ENCODE results near the gene CREB5. TPM values are rescaled to one million over a fixed set of nuclear protein-coding genes. Genes with fewer than 3 reads are reported as not detected.
"Not testable (repeated sequence)": the region's sequence is repeated elsewhere in the genome, so short reads cannot be mapped to it uniquely, and the experiment has no call there.

CREB5 gene
- polyA plus RNA-seq, 5 donors, result 10.4 to 19.5 (median 14.8) TPM

- no peak for DNase-seq
Measured at GRCh38 chr7:28608731-28609130, 196.4 kb downstream of the CREB5 start.

DNA sequence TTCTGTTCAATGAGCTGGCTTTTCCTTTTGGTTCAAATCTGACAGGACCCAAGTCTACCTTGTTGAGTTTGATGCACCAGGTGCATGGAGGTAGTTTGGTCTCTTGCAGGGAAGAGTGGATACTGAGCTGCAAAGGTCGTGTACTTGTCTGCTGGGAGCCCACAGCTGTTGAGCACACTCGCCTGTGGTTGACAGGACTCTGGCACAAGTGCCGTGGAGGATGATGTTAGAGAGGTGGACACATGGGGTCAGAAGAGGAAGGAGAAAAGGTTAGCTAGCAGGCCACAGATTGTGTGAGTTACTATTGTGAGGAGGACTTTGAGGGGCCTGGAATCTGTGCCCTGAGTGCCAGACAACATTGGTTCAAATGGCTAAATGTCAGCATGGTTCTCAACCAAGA lies 197.3 kb downstream of the CREB5 start:
- no peak for DNase-seq

DNA sequence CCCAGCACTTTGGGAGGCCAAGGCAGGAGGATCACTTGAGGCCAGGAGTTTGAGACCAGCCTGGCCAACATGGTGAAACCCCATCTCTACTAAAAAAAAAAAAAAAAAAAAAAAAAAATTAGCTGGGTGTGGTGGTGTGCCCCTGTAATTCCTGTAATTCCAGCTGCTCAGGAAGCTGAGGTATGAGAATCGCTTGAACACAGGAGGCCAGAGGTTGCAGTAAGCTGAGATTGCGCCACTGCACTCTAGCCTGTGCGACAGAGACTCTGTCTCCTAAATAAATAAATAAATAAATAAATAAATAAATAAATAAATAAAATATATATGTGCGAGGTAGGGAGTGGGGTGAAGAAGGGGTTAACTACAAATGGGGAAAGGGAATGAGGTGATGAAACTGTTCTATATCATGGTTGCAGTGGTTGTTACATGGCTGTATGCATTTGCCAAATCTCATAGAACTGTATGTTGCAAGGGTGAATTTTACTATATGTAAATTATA lies 199.1 kb downstream of the CREB5 start:
- DNase-seq, result not testable (repeated sequence)

DNA sequence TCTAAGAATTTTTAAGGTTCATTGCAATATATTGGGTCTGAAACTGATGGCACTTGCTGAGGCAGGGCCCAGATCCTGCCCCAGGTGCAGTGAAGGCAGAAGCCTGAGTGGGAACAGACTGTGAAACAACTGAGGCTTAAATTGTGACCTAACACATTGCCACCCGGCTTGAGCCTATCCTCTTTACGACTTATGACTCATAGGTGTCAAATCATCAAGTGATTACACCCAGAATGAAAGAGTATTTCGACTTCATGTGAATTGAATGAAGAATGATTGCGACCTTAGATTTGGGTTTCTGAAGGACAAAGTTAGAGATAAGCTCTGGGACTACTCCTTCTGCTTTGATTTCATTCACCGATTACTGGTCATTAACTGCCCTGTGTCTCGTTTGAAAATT lies 200.9 kb downstream of the CREB5 start:
- DNase-seq, result no peak

- no peak for DNase-seq
Measured at GRCh38 chr7:28615091-28615490, 202.8 kb downstream of the CREB5 start.

GRCh38 chr7:28617308-28617880 lies 205.1 kb downstream of the CREB5 start:
- DNase-seq, result no peak

GRCh38 chr7:28618383-28618782 lies 206.1 kb downstream of the CREB5 start:
- no peak for DNase-seq

- no peak for DNase-seq
Measured at GRCh38 chr7:28619256-28619655, 206.9 kb downstream of the CREB5 start.

DNA sequence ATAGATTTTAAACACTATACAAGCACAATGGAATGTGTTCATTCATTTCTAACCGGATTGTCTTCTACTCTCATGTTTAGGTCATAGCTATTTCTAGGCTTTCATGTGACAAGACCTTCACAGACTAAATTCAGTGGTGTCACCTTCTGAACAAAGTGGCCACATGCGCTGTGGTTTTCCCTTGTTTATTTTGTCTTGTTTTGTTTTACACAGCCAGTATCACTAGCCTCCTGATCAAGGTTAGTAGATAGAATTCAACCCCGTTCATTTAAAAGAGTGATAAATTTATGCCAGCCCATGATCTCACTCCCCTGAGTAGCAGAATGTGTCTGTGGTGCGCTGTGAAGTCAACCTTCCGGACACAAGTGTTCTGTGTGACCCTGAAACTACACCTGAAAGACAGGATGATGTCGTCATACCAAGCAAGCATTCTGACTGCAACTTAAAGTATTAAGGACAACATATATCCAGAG lies 209.1 kb downstream of the CREB5 start:
- no peak for DNase-seq

DNA sequence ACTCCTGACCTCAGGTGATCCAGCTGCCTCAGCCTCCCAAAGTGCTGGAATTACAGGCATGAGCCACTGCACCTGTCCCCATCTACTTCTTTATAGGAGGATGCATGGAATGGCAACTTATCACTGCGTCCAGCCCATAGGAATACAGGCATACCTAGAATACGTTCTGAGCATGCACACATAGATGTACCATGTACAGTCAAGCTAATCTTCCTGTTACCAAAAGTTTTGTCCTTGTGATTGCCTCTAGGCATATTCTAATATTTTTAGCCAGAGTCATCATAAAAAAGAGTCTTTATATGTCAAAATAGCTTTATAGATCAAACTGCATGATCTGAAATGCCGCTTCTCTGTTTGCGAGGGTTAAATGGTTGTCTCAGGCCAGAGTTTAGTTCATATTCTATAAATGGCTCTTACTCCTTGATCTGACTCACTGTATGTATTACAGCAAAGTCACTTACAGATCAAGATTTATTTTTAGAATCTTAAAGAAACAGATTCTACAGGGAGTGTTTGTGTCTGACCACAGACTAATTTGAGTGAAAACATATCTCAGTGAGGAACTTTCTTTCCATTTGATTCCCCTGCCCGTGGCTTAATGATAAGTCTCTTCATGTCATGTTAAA lies 210.9 kb downstream of the CREB5 start:
- no peak for DNase-seq

DNA sequence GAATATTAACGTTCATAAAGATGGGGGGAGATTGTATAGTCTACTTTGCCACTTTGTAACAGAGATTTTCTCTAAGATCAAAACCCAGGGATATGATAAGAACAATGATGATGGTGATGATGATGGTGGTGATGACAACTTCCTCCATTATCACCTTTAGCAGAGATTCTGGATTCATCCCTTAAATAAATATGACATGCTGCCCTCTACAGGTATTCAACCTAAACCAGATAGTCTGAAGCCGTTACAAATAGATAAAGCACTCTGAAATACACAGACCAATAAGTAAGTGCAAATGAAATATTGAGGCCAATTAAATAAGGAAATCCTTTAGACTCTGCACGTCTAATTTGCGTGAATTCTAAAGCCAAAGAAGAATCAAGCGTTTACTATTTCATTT lies 211.5 kb downstream of the CREB5 start:
- DNase-seq, result no peak

DNA sequence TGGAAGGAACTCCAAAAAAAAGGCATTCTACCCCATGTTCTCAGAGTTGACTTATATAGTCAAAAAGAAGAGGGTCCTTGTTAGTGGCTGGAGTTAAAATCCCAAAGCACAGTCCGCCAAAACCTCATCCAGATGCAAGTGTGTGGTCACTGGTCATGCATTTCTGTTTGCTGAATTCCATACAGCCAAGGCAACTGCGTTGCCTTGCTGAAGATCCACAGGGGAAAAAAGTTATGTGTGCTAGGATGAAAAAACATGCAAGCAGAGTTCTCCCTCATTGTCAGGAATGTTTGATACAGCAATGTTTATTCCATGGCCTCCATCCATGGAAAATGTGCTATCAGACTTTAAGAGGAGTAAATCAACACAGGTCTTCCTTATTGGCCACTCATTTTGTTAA lies 213.1 kb downstream of the CREB5 start:
- DNase-seq, result no peak

DNA sequence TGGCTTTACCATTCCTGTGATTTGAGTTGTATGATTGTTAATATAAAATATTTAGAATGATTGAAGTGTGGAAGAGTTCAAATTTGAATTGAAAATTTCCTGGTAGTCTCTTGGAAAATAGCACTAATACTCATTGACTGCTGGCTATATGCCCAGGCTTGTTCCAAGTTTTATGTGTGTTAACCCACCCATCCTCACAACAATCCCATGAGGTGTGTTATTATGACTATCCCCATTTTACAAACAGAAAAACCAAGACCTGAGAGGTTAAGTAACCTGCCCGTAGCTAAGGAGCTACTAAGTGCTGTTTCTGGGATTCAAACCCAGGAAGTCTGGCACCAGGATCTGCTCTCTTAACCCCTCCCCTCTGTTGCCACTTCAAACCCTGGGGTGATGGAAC lies 213.9 kb downstream of the CREB5 start:
- no peak for DNase-seq

DNA sequence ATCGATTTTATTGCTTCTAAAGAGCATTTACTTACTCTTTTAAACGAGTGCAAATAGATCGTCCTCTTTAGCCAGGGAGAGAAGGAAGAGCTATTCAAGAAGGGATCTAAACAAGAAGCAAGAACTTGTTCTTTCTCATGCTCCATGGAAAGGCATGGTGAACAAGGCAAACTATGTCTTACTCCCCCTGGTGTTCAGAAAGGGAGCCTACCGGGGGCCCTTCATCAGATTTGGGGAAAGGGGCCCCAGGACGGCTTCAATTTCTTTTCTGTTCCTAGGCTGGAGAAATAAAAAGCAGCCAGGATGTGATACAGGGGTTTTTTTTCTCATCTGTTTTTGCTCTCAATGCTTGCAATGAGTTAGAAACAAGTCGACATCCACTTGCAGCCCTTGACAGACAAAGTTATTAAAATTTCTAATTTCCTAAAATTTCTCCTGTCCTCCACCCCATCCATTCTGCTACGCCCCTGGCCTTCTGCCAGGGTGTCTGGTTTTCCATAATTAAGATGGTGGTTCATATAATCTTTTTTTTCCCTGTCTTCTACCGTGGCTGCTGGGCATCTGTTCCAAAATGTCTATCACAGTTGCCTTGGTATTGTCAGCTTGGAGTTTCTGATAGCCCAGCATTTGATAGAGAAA lies 214.4 kb downstream of the CREB5 start:
- DNase-seq, result no peak

DNA sequence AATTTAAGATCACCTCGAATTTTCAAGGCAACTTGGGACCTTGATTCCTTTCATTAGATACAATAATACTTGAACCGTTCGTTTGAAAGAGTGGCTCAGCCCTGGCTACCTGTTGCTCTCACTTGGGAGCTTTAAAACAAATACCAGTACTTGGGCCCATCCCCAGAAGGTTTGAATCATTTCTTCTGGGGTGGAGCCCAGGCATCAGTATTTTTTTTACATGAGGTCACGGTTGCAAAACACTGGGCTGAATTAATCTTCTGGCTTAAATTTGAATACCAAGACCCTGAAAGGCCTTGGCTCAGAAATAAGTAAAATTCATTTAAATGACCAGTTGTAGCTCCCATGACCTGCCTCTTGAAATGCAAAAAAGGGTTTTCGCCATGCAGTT lies 214.9 kb downstream of the CREB5 start:
- DNase-seq, result no peak

DNA sequence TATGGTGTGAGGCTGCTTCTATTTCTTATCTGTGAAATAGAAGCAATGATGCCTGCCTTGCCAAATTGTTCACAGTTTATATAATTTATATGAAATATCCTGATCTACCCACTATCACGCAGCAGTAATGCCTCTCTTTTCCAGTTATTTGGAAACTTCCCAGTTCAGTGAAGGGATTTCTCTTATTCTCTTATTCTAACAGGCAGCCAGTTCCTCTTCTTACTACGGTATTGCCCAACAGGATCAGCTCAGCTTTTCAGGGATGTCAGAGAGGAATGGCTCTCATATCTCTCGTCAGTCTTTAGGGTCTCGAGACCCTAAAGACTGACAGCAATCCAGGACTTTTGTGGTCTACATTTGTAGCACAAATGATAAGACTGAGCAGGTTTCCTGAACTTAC lies 215.6 kb downstream of the CREB5 start:
- DNase-seq, result no peak

DNA sequence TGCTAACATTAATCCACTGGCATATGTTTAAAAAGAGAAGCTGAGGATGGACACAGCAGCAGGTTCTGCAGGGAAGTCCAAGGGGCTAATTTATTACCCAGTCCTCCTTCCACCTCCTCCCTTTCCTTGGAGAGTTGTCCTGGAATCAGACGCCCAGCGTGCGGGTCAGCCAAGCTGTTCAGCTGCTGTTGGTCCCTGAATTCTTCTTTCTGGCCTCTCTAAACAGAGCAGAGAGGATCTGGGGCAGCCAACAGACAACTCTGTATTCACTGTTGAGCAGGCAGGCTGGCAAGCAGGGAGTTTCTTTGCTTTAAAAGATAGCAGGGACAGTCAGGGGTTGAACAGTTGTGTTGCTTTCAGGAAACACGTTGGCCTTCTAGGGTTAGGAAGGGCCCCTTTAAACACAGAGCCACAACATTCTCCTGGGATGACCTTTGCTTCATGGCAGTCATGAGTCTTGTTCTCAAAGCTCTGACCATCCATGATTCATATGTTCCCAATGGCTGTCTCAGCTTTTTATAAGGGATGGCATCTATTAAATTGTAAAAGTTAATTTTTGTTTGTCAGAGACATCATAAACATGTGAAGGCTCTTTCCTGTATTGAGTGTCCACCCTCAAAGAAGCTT lies 217.0 kb downstream of the CREB5 start:
- no peak for DNase-seq

DNA sequence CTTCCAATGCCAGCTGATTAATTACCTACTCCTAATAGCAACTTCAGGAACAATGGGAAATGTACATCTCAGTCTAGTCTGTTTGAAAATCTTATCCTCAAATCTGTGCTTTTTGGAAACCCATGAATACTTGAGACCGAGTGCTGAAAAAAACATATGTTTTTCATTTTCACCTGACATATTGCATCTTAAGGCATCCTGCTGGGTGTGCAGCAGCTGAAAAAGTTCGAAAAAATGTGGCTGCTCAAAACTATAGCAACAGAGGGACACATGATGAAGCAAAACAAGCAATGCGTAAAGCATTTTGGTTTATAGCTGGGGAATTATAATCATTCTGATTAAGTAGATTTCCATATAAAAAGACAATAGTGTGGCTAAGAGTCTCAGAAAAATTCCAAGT lies 218.0 kb downstream of the CREB5 start:
- DNase-seq, result no peak

- no peak for DNase-seq
Measured at GRCh38 chr7:28631995-28632394, 219.7 kb downstream of the CREB5 start.

DNA sequence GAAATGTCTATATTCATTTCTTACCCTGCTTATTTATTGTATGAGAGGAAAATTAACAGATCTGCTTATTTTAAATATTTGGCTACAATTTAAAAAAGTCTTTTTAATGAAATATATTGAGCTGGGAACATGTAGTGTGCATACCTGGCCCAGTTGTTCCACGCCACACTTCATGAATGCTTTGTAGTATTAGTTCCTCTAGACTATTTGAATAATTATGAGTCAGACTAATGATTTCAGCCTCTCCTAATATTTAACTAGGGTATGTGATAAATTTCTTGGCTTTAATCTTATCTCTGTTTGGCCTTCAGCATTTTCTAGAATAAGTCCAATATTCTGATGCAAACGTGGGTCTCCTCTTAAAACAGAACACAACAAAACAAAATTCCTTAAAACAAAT lies 226.6 kb downstream of the CREB5 start:
- DNase-seq, result no peak

- no peak for DNase-seq
Measured at GRCh38 chr7:28640001-28640400, 227.7 kb downstream of the CREB5 start.

DNA sequence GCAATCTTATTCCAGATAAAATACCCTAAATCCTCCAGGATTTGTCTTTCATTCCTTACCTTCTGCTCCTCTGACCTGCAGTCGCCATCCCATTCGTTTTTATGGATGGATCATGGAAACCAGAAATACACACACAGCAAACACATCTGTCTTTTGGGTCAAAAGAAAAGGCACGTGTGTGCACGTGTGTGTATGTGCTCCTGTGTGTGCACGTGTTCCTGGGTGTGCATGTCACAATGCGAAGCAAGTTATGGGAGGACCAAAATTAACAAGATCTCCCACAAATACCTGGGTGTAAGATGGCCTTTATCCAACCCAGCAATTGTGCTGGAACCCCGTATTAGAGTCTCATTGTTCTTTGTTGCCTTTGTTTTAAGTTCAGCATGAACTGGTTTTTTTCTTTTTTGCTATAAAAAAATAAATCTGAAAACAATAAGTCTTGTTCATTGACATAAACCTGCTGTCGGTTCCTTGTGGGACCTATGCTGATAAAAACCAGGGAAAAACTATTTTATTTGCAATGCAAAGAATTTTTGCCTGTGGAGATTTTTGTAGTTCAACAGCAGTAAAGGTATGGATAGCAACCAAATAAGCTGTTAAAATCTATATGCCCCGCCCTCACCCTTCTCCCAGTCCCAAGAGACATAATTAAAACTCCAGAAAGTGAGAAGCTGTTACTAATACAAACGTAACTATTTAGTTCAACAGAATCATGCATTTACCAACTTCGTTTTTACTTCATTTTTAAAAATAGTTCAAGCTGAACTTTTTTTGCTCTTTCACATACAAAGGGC lies 229.6 kb downstream of the CREB5 start:
- no peak for DNase-seq
